Measurements from ENCODE around the gene KLK3.
A peak's percentile ranks its signal among the peaks of the same experiment; 100 is the strongest.
"Not testable (repeated sequence)": the region's sequence is repeated elsewhere in the genome, so short reads cannot be mapped to it uniquely, and the experiment has no call there.

Gene KLK3

DNA sequence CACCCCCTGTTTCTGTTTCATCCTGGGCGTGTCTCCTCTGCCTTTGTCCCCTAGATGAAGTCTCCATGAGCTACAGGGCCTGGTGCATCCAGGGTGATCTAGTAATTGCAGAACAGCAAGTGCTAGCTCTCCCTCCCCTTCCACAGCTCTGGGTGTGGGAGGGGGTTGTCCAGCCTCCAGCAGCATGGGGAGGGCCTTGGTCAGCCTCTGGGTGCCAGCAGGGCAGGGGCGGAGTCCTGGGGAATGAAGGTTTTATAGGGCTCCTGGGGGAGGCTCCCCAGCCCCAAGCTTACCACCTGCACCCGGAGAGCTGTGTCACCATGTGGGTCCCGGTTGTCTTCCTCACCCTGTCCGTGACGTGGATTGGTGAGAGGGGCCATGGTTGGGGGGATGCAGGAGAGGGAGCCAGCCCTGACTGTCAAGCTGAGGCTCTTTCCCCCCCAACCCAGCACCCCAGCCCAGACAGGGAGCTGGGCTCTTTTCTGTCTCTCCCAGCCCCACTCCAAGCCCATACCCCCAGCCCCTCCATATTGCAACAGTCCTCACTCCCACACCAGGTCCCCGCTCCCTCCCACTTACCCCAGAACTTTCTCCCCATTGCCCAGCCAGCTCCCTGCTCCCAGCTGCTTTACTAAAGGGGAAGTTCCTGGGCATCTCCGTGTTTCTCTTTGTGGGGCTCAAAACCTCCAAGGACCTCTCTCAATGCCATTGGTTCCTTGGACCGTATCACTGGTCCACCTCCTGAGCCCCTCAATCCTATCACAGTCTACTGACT lies at the start of gene KLK3:
Gene KLK3 (plus strand): TSS at position 280 of the 775 bp plus-strand sequence. CDS start 41 bp downstream, at position 321.
- no peak for DNase-seq (ENCODE audit: low read depth in 2 of 2)

DNA sequence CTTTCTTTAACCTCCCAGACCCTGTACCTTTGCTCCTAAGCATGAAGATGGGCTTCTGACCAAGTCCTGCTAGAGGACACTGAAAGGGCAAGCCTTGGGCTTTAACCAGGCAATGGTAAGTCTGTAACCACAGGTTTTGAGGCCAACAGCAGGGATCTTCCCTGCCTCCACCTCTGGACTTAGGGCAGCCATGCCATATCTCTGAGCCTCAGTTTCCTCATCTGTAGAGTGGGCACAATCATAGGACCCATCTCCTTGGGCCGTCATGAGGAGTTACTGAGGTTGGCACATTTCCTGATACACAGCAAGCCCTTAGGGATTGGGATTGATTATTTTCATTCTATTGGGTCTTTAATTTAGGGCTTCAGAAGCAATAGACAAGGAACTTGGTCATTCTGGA lies 45.9 kb upstream of the KLK3 start:
- DNase-seq (ENCODE audit: low read depth in 2 of 2) = no peak

DNA sequence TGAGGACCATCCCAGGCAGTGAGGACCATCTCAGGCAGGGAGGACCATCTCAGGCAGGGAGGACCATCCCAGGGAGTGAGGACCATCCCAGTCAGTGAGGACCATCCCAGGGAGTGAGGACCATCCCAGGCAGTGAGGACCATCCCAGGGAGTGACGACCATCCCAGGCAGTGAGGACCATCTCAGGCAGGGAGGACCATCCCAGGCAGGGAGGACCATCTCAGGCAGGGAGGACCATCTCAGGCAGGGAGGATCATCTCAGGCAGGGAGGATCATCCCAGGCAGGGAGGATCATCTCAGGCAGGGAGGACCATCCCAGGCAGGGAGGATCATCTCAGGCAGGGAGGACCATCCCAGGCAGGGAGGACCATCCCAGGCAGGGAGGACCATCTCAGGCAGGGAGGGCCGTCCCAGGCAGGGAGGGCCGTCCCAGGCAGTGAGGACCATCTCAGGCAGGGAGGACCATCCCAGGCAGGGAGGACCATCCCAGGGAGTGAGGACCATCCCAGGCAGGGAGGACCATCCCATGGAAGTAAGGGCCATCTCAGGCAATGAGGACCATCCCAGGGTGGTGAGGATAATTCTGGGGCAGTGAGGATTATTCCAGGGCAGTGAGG lies 43.0 kb upstream of the KLK3 start:
- not testable (repeated sequence) for DNase-seq (ENCODE audit: low read depth in 2 of 2)

DNA sequence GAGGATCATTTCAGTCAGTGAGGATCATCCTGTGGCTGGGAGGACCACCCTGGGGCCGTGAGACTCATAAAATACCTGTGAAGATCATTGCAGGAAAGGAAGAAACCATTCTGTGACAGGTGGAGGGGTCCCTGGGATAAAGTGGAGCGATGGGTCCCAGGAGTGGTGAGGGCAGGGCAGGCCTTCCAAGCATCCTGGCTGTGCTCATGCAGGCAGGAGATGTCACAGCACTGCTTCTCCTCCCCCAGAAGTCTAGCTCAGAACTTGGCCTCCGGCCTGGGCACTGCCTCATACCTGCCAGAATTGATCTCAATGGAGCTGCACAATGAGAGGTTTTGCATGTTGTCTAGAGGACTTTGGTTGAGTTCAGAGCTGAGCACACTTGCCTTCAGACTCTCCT lies 42.2 kb upstream of the KLK3 start:
- no peak for DNase-seq (ENCODE audit: low read depth in 2 of 2)

DNA sequence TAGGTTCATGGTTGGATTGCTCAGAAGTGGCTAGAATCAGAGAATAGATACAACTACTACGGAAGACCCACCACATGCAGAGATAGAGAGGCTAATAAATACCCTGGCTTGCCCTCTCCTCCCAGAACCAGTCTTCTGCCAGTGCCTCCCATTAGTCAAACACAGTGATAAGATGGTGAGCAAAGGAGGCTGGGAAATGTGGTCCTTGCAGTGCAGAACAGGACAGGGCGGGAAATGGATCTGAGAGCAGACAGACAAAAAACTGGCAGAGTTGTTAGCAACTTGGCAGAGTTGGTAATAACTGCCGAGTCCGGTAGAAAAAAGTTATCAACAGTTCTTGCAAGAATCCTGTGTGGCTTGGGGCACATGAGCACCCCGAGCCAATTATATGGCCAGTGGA lies 39.8 kb upstream of the KLK3 start:
- DNase-seq (ENCODE audit: low read depth in 2 of 2) = no peak

DNA sequence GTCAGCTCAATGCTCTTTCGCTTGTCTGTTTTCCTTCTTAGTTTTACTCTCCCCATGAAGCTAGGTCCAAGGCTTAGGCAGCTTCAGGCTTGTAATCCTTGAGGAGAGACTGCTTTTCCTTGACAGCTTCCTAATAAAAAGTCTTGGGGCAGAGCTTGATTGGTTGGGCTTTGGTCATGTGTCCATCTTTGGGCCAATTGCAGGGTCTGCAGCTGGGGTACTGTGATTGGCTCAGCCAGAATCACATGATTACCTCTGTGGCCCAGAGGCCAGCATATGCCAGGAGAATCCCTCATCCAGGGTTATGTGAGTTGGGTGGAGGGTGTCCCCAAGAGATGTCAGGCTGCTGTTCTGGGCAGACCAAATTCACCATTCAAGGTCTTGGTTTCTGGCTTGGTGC lies 39.3 kb upstream of the KLK3 start:
- DNase-seq (ENCODE audit: low read depth in 2 of 2) = no peak

DNA sequence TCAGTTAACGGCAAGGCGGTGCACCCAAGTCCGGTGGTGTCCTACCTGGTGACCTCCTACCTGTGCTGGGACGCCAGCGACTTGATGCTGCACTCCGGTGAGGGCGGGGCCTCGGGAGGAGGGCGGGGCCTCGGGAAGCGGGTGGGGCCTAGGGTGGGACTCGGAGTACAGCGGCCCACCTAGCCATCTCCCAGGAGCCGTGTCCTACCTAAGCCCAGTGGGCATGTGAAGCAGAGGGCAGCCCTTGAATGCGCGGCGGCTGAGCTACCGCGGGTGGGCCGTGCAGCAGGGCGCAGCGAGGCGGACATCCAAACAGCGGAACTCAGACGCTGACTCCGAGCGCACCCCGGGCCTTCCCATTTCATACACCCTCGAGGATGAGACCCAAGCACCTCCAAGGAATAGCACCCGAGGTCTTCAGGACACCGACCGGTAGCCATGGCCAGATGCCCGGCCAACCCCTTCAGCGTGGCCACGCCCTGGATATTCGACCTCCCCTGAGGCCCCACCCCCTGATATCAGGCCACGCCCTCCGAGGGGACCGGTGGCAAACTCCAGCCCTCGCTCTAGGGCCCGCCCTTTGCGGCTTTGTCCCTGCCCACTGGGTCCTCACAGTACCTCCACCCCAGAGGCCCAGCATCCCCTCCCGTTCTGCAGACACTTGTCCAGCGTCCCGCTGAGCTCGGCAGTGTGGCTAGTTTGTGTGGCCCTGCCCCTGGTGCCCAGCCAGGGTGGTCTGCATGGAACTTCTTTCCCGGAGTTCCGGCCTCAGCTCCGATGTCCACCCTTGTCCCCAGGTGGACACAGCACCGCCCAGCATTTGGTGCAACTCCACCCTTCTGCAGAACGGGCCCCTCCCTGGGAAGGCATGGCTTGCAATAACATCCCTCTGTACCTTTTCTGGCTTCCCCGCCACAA lies 36.5 kb upstream of the KLK3 start:
- peak in 1 of 2 donors; percentile 43 for DNase-seq (ENCODE audit: low read depth in 2 of 2)

DNA sequence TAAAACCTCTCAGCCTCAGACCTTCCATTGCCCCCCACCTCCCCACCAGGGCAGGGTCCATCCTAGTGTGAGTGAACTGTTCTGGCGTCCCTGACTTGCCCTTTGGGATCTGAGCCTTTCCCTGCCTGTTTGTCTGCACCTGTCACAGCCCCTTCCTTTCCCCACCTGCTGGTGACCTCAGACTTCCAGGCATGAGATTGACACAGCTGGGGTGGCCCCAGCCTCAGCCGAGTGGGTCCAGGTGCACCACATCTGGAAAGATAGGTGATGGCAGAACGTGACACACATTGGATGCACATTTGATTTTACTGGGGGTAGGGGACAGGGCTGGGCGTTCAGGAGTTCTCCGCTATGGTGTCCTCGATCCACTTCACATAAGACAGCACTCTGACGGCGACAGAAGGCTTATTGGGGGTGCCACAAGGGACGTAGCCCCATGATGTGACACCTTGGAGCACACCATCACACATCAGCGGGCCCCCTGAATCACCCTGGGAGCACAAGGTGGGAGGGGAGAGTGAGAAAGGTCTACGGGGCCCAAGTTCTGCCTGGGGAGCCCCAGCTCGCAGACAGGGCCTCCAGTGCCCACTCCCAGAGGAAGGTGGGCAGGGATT lies 35.7 kb upstream of the KLK3 start:
- no peak for DNase-seq (ENCODE audit: low read depth in 2 of 2)

DNA sequence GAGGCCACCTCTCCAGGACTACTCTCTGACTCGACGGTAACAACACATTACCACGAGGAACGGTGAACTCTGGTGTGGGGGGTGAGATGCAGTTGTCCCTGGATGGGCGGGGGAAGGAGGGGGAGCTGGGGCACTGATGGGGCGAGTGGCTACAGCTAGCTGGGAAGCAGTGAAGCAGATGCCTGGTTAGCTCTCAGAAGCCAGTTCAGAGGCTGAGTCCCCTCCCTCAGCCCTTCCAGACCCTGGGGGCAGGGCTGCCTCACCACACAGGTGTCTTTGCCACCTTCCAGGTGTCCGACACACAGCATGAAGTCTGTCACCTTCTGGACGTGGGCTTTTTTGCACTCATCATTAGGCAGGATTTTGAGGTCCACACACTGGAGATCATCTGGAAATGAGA lies 35.1 kb upstream of the KLK3 start:
- no peak for DNase-seq (ENCODE audit: low read depth in 2 of 2)

DNA sequence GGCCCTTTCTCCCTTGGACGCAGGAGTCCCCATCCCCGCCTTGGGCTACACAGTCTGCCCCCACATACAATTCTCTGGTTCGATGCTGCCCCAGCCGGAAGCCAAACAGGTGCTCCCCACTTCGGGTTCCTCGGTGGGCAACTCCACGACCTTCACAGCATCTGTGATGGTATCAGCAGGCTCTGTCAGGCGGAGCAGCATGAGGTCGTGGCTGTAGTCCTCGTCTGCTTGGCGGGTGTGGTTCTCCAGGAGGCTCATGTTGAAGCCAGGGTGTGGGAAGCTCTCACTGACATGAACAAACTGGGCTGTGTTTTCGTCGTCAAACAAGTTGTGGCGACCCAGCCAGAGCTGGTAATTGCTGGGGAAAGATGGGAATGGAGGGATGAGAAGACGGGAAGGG lies 34.6 kb upstream of the KLK3 start:
- no peak for DNase-seq (ENCODE audit: low read depth in 2 of 2)

DNA sequence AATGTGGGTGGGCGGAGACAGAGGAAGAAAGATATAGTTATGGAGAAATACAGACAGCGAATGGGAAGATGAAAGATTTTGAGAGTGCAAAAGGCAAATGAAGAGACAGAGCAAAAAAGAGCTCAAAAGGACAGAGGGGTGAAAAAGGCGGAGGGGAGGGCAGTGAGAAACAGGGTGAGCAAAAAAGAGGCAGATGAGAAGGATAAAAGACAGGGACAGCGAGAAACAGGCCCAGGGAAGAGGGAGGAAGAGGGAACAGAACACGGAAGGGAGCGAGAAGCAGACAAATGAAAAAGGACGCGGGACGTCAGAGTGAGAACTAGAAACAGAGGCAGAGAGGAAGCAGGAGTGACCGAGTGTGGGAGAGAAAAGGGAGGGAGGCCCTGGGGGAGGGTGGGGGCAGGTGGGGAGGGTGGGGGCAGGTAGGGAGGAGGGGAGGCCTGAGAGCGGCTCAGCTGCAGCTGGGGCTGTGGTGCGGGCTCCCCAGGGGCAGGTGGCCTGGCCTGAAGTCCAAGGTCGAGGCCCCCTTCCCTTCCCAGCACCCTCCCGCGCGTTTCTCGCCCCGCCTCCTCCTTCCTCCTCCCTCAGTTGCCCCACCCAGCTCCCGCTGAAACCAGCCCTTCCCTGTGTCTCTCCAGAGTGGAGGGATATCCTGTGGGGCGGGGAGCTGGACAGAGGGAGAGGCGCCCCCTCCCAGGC lies 34.0 kb upstream of the KLK3 start:
- DNase-seq (ENCODE audit: low read depth in 2 of 2) = no peak

DNA sequence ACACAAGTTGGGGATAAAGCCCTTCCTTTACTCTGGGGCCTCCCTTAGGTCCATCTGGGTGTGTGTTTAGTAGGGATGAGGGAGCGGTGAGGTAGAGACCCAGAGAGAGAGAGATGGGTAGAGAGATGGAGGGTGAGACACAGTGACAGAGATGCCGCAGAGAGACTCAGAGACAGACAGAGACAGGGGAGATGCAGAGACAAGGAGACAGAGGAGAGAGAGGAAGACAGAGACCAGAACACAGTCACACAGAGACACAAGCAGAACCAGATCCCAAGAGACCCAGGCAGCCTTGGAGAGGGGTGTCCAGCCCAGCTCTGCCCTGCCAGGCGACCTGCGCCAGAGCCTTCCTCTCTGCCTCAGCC lies 33.5 kb upstream of the KLK3 start:
- no peak for DNase-seq (ENCODE audit: low read depth in 2 of 2)

DNA sequence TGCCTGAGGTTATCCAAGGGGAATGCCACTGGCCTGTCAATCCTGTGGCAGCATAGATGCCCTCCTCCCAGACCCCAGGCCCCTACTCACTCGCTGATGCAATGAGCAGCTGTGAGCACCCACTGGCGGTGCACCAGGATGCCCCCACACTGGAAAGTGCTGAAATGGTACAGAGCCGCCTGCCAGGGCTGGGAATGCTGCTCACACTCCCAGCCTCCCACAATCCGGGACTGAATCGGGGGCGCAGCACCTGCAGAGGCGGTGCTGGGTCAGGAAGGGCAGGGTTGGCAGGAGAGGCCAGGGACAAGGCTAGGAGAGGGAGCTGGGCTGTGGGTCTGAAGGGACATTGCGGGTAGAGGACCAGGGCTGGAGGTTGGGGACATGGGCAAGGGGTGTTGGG lies 33.1 kb upstream of the KLK3 start:
- DNase-seq (ENCODE audit: low read depth in 2 of 2) = no peak

DNA sequence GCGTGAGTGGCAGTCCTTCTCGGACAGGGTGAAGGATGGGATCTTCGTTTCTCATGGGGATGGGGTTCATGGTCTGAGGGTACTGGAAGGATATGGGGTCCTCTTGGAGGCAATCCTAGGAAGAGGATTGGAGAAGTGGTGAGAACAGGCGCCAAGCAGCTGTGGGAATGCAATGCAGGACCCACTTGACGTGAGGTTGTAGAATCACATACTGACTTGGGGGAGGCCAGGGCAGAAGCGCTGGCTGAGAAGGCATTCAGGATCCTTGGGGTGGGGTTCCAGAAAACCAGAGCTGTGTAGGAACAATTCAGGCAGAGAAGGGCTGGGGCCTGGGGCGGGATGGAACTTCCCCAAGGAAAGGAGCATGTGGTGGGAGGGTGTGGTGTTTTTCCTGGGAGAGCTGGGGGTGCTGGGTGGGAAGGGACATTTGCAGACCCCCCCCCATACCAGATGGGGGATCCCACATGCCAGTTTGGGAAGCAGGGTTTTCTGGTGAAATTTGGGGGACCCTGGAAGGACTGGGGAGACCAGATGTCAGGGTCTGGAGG lies 32.0 kb upstream of the KLK3 start:
- no peak for DNase-seq (ENCODE audit: low read depth in 2 of 2)

DNA sequence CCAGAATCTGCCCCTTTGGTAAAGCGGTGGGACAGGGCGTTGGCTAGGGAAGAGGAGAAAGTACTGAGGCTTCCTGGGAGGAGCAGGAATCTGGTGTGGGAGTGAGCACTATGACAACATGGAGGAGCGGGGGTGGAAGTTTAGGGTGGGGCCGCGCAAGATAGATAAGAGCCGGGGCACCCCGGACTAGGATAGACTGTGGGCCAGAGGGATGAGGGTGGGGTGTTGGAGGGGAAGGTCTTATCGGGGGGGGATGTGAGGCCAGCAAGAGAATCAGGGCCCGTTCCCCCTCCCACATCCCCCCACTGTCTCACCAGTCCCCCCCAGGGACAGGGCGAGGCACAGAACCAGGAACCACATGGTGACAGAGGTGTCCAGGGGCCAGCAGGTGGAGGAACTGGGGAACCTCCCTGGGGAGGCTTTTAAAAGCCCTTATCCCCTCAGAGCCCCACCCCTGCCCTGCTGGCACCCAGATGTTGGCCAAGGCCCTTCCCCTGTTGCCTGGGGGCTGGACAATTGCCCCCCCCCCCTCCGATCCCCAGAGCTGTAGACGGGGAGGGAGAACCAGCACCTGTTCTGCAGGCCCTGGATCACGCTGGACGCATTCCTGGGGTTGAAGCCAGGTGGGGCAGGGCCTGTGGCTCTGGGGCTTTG lies 31.2 kb upstream of the KLK3 start, which contains the start of gene KLK1:
Gene KLK1 (minus strand): TSS at position 399 of the 654 bp plus-strand sequence. CDS start 39 bp downstream, at position 360.
- DNase-seq (ENCODE audit: low read depth in 2 of 2) = no peak

DNA sequence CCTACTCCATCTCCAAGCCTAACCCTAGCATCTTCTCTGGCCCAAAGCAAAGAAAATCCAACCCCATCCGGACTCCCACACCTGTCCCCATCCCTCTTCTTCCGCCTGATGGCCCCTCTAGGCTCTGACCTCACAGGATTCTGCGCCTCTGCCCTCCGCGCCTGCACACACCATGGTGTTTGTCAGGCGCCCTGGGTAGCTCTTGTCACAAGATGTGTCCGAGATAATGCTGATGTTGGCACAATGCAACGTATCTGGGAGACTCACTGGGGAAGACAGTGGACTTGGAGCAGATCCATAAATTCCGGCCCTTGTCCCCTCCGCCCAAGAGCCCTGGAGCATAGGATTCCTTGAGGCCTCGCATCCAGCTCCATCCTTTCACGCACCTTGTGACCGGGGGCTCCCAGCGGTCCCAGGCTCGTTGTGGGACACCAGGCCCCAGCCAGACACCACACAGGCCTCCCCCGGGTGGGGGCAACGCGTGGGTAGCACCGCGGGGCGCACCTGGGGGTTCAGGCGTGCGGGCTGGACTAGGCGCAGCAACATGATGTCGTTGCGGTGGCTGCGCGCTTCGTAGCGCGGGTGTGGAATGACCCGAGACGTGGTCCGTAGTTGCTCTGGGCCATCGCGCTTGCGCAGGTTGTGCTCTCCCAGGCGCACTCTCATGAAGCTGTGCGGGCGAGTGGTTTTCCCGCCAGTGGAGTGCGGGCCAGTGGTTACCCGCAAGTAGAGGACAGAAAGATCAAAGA lies 28.0 kb upstream of the KLK3 start:
- DNase-seq (ENCODE audit: low read depth in 2 of 2) = no peak

DNA sequence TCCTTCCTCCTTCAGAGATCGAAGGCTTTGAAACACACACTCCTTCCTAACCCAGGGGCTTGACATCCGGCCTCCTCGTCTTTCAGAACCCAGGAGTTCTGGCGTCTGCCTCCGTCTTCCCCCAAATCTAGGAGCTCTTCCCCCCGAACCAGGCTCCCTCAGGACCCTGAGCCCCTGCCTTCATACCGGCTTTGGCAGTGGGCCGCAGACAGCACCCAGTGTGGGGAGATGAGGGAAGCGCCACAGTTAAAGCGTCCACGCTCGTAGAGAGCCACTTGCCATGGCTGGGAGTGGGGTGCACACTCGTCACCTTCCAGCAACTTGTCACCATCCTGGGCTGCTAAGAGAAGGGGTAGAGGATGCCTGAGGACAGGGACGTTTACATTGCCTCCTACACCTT lies 27.2 kb upstream of the KLK3 start:
- no peak for DNase-seq (ENCODE audit: low read depth in 2 of 2)

DNA sequence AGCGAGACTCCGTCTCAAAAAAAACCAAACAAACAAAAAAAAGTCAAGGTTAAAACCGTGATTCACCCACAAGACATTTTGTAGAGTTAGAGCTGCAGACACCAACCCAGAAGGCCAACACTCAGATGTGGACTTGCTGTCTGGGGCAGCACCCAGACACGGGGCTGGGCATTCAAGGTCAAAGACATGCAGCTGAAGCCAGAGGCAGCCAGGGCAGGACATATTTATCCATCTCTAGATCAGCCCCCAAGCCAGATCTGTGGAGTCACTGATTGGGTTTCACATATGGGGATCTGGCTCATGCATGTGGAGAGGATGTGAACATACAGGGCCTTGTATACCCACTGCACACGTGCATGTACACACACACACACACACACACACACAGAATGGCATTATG lies 24.9 kb upstream of the KLK3 start:
- no peak for DNase-seq (ENCODE audit: low read depth in 2 of 2)

DNA sequence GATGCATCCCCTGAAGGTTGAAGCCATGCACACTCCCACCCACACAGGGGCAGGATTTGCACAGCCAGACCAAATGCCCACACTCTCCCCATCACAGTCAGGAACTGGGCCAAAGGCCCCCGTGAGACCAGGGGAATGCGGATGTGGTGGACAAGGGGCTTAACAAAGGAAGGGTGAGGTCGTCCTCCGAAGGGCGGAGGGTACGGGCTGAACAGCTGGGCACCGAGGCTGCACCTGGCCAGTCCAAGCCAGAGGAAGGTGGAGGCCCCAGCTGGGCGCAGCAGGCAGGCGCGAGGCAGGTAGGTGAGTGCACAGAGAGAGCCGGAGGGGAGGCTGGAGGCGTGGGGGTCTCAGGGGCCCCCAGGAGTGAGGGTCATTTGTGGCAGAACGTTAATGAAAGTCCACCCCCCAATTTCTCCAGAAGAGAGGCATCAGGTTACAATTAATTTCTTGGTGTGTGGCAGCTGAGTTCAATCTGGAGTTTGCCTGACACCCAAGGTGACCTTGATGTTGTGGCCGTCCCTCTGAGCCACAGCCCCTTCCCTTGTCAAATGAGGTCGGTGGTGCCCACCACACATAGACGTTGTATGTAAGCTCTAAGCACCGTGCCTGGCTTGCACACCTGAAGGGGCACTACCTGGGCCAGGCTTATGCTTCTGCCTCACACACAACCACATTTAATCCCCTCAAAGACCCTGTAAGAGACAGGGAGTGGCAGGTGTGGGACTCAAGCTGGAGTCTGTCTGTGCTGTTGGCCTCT lies 24.3 kb upstream of the KLK3 start:
- no peak for DNase-seq (ENCODE audit: low read depth in 2 of 2)

Measured in stimulated activated CD8-positive, alpha-beta memory T cell treated with anti-CD3 and anti-CD28 coated beads, Interleukin-15, amount 100 ng/mL, for 48 hours (primary cell).